Sigmoid colon (tissue), 7 donors: Measurements from ENCODE around the gene NLRC3. TPM values are rescaled to one million over a fixed set of nuclear protein-coding genes. Genes with fewer than 3 reads are reported as not detected.

Experiments
- DNase-seq: peaks from one replicate; pipeline ENCODE4 v3.0.0-alpha.2; 2019
- H3K27ac ChIP-seq, 4 donors: fragments of 200-600 bp; sonication (generic); one replicate each; pipeline ENCODE4 v1.5.1; 2016 to 2019; ENCODE audit warnings: mild to moderate bottlenecking in 1 of 4
- H3K27me3 ChIP-seq, 3 donors: fragments of 200-600 bp; sonication (generic); one replicate each; pipeline ENCODE4 v1.5.1; 2019; ENCODE audit warnings: mild to moderate bottlenecking in 1 of 3
- H3K36me3 ChIP-seq, 4 donors: fragments of 200-600 bp; sonication (generic); one replicate each; pipeline ENCODE4 v1.5.1; 2016 to 2019
- H3K4me1 ChIP-seq, 4 donors: fragments of 200-600 bp; sonication (generic); one replicate each; pipeline ENCODE4 v1.5.1; 2017 to 2019
- H3K4me3 ChIP-seq, 4 donors: fragments of 200-600 bp; sonication (generic); one replicate each; pipeline ENCODE4 v1.5.1; 2017 to 2019; ENCODE audit warnings: mild to moderate bottlenecking in 2 of 4, moderate library complexity in 1 of 4
- H3K9me3 ChIP-seq, 4 donors: fragments of 200-600 bp in 3 of 4; sonication (generic) in 3 of 4; one replicate each; pipeline versions ENCODE4 v1.5.1 to v1.6.1; 2013 to 2019
- CTCF ChIP-seq, 4 experiments: fragments of 450-650 bp in 3 of 4; fragments of 200-600 bp in 1 of 4; IDR thresholded peaks; one replicate each; pipeline ENCODE4 v1.5.1; 2016 to 2019; ENCODE audit warnings: antibody characterized with exemption in 4 of 4, mild to moderate bottlenecking in 3 of 4, moderate library complexity in 2 of 4
- EP300 ChIP-seq, 4 donors: sonication (generic); formaldehyde crosslinking; IDR thresholded peaks; one replicate each; pipeline ENCODE4 v1.6.1; 2017; ENCODE audit warnings: antibody characterized with exemption in 4 of 4
- POLR2A ChIP-seq, 2 donors: fragments of 450-650 bp; IDR thresholded peaks; one replicate each; pipeline ENCODE4 v1.6.1; 2016; ENCODE audit warnings: antibody characterized with exemption in 2 of 2, mild to moderate bottlenecking in 2 of 2, moderate library complexity in 2 of 2
- POLR2AphosphoS5 ChIP-seq, 4 donors: sonication (generic); formaldehyde crosslinking; IDR thresholded peaks; one replicate each; pipeline ENCODE4 v1.6.1; 2017; ENCODE audit warnings: antibody characterized with exemption in 4 of 4
- WGBS, 2 donors: extraction: QIAGEN DNeasy Blood & Tissue Kit; methylation state at CpG; one replicate each; pipeline ENCODE4 v1.1.7; 2013; 5-methylcytosine and 5-hydroxymethylcytosine counted together
- intact Hi-C: fragments of 100-400 bp; cut with DNase I; formaldehyde crosslinking; loops from one replicate; pipeline ENCODE4 v1.15.1; 2023
- polyA plus RNA-seq, 3 donors: library from polyadenylated mRNA; stranded (reverse); fragments of 200-250 nt; gene quantifications; one replicate each; pipeline ENCODE4 v1.2.3, GENCODE V29; 2013
- total RNA-seq, 4 donors: library from RNA; depleted of rRNA; stranded (reverse); fragments of >200 nt; gene quantifications; one replicate each; pipeline ENCODE4 v1.1.0, GENCODE V29; 2016
- donor health status: healthy with polysubstance abuse.
- donor health status: Bipolar disorder and iron deficiency.
- donor health status: healthy.

Gene NLRC3
- total and polyA plus RNA-seq, 7 donors: under 0.01 to 7.0 (median 0.27) TPM; not detected in 2

- intact Hi-C loops: no loop called here
- H3K27ac ChIP-seq: no peak overlapping the region
- H3K4me1 ChIP-seq: no peaks in the 10 kb centered on the region
- H3K36me3 ChIP-seq: no peaks in the 10 kb centered on the region
- DNase-seq: no peak
- 75 to 78% methylated on average over 9 of the region's 9 CpGs for WGBS, 2 donors
- H3K4me3 ChIP-seq: no peak overlapping the region
- H3K9me3 ChIP-seq: peaks cover 2 to 5% (median 5%) of the 10 kb centered on the region in 4 donors
- peaks cover 2 to 18% (median 3%) of the 10 kb centered on the region in 3 donors for H3K27me3 ChIP-seq
- TF ChIP-seq CTCF (IDR thresholded peaks at IDR 0.05): no peak
- TF ChIP-seq POLR2A (IDR thresholded peaks at IDR 0.05): no peak
- TF ChIP-seq POLR2AphosphoS5 (IDR thresholded peaks at IDR 0.05): no peak
- TF ChIP-seq EP300 (IDR thresholded peaks at IDR 0.05): no peak
These were observed 3.9 kb downstream of the NLRC3 start for GRCh38 chr16:3573146-3573815.

GRCh38 chr16:3570420-3571062 is 6.7 kb downstream of the NLRC3 start:
- Histone ChIP-seq H3K4me3 (no peak overlapping the region), H3K36me3 (no peaks in the 10 kb centered on the region), H3K27ac (no peak overlapping the region), H3K4me1 (no peaks in the 10 kb centered on the region), H3K27me3 (no peaks in the 10 kb centered on the region), H3K9me3 (peaks cover 2 to 5% (median 5%) of the 10 kb centered on the region in 4 donors)
- DNase-seq: no peak
- TF ChIP-seq POLR2AphosphoS5 (IDR thresholded peaks at IDR 0.05) (no peak), POLR2A (IDR thresholded peaks at IDR 0.05) (no peak), EP300 (IDR thresholded peaks at IDR 0.05) (no peak), CTCF (IDR thresholded peaks at IDR 0.05) (no peak)
- 88 to 90% methylated on average over 4 of the region's 4 CpGs for WGBS, 2 donors
- intact Hi-C loops: no loop called here

- Histone ChIP-seq H3K27me3 (no peaks in the 10 kb centered on the region), H3K4me3 (no peak overlapping the region), H3K9me3 (peaks cover 2 to 5% (median 5%) of the 10 kb centered on the region in 4 donors), H3K27ac (no peak overlapping the region), H3K4me1 (no peaks in the 10 kb centered on the region), H3K36me3 (no peaks in the 10 kb centered on the region)
- DNase-seq: no peak
- WGBS, 2 donors: 95 to 96% methylated on average over 2 of the region's 2 CpGs
- TF ChIP-seq CTCF (IDR thresholded peaks at IDR 0.05): no peak
- intact Hi-C loops: no loop called here
These were observed 7.4 kb downstream of the NLRC3 start for GRCh38 chr16:3569851-3570250.

DNA sequence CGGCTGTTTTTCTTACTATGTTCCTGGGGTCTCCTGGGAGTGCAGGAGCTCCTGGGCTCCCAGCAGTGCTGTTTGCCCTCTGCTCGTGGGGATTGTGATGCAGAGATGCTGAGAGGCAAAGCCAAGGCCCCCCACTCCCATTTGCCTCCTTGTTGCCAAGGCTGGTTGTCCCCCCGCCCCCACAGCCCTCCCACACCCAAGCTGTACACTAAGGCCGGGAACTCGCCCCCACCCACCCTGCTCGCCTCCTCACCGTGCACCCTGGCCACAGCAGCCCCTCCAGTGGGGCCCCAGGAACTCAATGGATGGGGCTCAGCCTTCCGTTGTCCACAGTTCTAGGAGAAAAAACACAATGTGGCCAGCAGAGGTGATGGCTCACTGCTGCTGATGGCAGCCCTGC is 10.2 kb downstream of the NLRC3 start:
- WGBS, 2 donors: 61 to 77% methylated on average over 8 of the region's 8 CpGs
- H3K36me3 ChIP-seq: no peaks in the 10 kb centered on the region
- intact Hi-C loops: no loop called here
- no peaks in the 10 kb centered on the region for H3K4me1 ChIP-seq
- no peak overlapping the region for H3K27ac ChIP-seq
- no peaks in the 10 kb centered on the region for H3K27me3 ChIP-seq
- no peak overlapping the region for H3K4me3 ChIP-seq
- H3K9me3 ChIP-seq: peaks cover 2 to 5% (median 5%) of the 10 kb centered on the region in 4 donors
- no peak for DNase-seq
- TF ChIP-seq EP300 (IDR thresholded peaks at IDR 0.05) (no peak), POLR2AphosphoS5 (IDR thresholded peaks at IDR 0.05) (no peak), POLR2A (IDR thresholded peaks at IDR 0.05) (no peak), CTCF (IDR thresholded peaks at IDR 0.05) (no peak)

- no peak for TF ChIP-seq EP300 (IDR thresholded peaks at IDR 0.05)
- TF ChIP-seq POLR2AphosphoS5 (IDR thresholded peaks at IDR 0.05): no peak
- no peak for TF ChIP-seq CTCF (IDR thresholded peaks at IDR 0.05)
- TF ChIP-seq POLR2A (IDR thresholded peaks at IDR 0.05): no peak
- no peaks in the 10 kb centered on the region for H3K4me1 ChIP-seq
- no peaks in the 10 kb centered on the region for H3K9me3 ChIP-seq
- DNase-seq: no peak
- WGBS, 2 donors: 95 to 97% methylated on average over 9 of the region's 9 CpGs
- H3K4me3 ChIP-seq: no peak overlapping the region
- no peaks in the 10 kb centered on the region for H3K36me3 ChIP-seq
- H3K27ac ChIP-seq: no peak overlapping the region
- no peaks in the 10 kb centered on the region for H3K27me3 ChIP-seq
- intact Hi-C loops: no loop called here
These were observed 12.4 kb downstream of the NLRC3 start for GRCh38 chr16:3564889-3565141.
